ENCODE results near the gene SEC16A.

The SEC16A gene

DNA sequence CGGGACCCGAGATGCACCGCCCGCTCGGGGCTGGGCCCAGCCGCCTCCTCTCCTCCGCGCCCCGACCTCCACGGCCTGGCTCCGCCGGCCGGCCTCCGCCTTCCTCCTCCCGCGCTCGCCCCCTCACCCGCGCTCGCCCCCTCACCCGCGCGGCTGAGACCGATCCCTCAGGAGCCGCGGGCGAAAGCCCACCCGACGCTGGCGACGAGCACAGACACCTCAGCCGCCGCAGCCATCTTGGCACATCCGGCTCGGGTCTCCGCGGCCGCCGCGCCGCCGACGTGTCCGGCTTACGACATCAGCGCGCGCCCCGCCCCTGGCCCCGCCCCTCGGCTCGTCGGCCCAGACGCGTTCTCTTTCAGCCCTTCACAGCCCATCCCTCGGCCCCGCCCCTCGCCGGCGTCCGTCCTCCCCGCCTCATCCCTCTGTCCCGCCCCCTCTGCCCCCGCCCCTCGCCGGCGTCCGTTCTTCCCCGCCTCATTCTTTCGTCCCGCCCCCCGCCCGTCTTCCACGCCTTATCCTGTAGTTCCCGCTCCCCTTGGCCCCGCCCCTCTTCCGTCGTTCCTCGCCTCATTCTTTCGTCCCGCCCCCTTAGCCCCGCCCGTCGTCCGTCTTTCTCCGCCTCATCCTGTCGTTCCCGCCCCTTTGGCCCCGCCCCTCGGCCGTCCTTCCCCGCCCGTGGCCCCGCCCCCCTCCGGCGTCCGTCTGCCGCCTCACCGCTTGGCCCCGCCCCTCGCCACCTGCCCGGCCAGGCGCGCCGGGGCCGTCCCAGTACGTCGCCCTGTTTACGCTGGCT is at the start of gene SEC16A:
Gene SEC16A, minus strand, starts transcription at position 248 of the 796 bp plus-strand sequence. CDS start 5,425 bp downstream, outside the sequence.
- peak; percentile 89 for DNase-seq

GRCh38 chr9:136531904-136532798 is 49.3 kb upstream of the SEC16A start:
- DNase-seq = peak; percentile 6

DNA sequence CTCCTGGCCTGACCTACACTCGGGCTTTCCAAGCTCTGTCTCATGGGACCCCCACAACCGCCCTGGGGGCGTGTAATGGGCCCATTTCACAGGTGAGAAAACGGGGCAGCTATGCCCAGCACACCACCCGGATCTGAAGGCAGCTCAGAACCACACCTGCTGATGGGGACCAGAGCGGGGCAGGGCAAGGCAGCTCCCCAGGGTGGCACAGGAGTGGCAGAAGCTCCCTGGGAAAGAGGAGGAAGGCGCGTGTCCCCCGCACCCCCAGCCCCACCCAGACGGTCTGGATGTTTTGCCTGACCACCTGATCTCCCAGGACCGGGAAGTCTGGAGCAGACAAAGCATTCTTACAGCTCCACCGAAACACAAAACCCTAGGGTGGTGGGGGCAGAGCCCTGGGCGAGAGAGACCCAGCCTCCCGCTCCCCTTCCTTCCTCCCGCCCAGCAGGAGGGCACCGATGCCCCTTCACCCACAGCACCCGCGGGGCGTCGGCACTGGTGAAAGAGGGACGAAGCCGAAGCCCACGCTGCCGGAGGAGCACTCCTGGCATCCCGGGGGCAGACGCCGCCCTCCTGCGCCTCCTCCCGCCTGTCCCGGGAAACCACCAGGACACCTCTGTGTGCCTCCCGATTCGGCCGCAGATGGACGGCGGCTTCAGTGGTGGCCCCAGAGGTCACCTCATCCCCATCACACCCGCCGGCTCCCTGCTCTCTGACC is 48.5 kb upstream of the SEC16A start:
- DNase-seq = no peak

- no peak for DNase-seq
Observed at GRCh38 chr9:136530461-136531089, 47.7 kb upstream of the SEC16A start.

- no peak for DNase-seq
Observed at GRCh38 chr9:136529516-136530460, 46.9 kb upstream of the SEC16A start.

- DNase-seq = no peak
Observed at GRCh38 chr9:136528716-136529341, 46.0 kb upstream of the SEC16A start.

- DNase-seq = no peak
Observed at GRCh38 chr9:136527721-136528710, 45.2 kb upstream of the SEC16A start.

DNA sequence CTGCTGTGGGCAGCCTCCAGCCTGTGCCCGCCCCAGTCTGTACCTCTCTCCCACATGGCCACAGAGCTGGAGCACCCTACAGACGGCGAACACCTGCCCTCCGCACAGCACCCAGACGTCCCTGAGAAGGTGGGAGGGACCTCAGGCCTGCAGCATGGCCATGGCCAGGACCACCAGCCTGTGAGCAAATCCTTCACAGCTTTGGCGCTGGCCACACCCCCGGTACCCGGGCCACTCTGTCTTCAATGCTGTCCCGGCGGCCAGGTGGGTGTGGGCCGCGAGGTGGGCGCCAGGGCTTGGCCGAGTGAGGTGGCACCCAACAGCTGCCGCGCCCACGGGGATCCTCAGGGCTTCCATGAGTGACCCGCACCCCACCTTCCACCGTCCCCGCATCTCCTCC is 44.3 kb upstream of the SEC16A start:
- DNase-seq = no peak

GRCh38 chr9:136526625-136527066 is 43.8 kb upstream of the SEC16A start:
- DNase-seq = no peak

- no peak for DNase-seq
Observed at GRCh38 chr9:136525841-136526499, 43.1 kb upstream of the SEC16A start.

DNA sequence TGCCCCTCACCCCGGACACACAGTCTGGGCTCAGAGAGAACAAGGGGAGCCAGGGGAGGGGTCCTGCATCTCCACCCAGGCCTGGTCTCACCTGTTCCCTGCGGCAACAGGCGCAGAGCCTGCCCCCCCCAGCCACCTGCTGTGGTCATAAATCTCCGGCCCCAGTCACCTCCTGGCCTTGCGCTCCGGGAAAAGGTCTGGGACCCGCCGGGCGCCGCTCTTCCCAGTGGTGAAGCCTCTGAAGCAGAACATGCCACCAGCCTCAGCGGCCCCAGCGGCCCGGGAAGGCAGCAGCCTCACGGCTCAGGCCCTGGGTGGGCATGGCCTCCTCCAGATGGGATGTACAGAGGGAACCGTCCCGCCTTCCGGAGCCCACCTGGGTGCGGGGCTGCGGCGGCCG is 42.4 kb upstream of the SEC16A start:
- no peak for DNase-seq

GRCh38 chr9:136522314-136523237 is 39.7 kb upstream of the SEC16A start:
- no peak for DNase-seq

DNA sequence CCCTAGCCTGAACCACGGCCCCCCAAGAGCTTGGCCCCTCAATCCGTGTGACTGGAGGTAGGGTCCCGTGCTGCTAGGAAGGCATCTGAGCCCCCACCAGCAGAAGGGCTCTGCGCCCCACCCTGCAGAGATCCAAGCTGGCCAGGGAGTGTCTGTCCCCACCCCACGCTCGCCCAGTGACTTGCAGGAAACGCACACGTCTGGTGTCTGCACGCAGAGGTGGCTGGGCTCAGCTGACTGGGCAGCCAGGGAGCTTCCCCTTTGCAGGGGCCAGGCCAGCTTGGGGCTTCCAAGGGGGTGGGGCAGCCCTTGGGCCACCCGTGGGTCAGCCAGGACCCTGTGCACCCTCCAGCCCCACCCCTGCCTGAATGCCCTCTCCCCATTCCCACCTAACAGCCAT is 38.7 kb upstream of the SEC16A start:
- DNase-seq = no peak

DNA sequence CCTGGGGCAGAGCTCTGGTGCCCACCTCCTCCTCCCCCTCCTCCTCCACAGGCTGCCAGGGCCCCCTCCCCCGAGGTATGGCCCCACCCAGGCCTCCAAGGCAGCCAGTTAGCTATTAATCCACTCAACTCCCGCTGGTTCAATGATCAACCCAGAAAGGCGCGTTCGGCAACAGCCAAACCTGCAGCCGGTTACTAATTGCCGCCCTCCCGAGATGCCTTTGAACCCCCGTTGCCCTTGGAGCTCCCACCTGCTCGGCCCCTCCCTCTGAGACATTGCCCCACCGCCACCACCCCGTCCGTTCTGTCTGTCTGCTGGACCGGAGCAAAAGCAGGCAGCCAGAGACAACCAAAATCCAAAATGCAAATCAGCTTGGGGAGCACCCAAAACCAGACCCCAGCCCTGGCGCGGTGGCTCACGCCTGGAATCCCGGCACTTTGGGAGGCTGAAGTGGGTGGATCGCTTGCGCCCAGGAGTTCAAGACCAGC is 37.3 kb upstream of the SEC16A start:
- no peak for DNase-seq

- DNase-seq = no peak
Observed at GRCh38 chr9:136519263-136520052, 36.6 kb upstream of the SEC16A start.

GRCh38 chr9:136518623-136519022 is 35.8 kb upstream of the SEC16A start:
- no peak for DNase-seq

- DNase-seq = no peak
Observed at GRCh38 chr9:136517950-136518349, 35.1 kb upstream of the SEC16A start.

All from MV-4-11 (cell line).